ENCODE data around the gene USP36. TPM values are rescaled to one million over a fixed set of nuclear protein-coding genes. Genes with fewer than 3 reads are reported as not detected.

The USP36 gene
- total and polyA plus RNA-seq, 7 donors = 6.7 to 49.3 (median 25.5) TPM

DNA sequence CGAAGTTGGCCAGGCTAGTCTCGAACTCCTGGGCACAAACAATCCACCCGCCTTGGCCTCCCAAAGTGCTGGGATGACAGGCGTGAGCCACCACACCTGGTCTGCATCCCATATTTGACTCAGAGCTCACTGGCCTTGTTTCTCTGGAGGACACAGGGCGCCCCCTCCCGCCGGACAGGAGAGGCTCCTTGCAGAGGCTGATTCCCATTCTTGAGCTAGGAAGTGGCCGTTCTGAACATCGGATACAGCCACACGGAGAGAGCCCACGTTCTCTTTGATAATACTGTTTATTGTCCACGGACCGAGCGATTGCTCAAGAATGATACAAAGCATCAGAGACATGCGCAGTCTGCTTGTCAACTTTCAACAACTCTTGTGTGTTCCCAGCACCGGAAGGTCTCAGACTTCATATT, 12.1 kb upstream of the USP36 start:
- no peaks in the 10 kb centered on the region for H3K9me3 ChIP-seq
- no peak for DNase-seq
- WGBS, 2 donors = 82 to 85% methylated on average over 16 of the region's 16 CpGs
- no peaks in the 10 kb centered on the region for H3K27me3 ChIP-seq
- peaks cover 12 to 60% (median 31%) of the 10 kb centered on the region in 4 donors for H3K36me3 ChIP-seq
- TF ChIP-seq EP300 (IDR thresholded peaks at IDR 0.05) = no peak
- no peak for TF ChIP-seq POLR2AphosphoS5 (IDR thresholded peaks at IDR 0.05)
- no peak for TF ChIP-seq POLR2A (IDR thresholded peaks at IDR 0.05)
- TF ChIP-seq, protein P1, sequence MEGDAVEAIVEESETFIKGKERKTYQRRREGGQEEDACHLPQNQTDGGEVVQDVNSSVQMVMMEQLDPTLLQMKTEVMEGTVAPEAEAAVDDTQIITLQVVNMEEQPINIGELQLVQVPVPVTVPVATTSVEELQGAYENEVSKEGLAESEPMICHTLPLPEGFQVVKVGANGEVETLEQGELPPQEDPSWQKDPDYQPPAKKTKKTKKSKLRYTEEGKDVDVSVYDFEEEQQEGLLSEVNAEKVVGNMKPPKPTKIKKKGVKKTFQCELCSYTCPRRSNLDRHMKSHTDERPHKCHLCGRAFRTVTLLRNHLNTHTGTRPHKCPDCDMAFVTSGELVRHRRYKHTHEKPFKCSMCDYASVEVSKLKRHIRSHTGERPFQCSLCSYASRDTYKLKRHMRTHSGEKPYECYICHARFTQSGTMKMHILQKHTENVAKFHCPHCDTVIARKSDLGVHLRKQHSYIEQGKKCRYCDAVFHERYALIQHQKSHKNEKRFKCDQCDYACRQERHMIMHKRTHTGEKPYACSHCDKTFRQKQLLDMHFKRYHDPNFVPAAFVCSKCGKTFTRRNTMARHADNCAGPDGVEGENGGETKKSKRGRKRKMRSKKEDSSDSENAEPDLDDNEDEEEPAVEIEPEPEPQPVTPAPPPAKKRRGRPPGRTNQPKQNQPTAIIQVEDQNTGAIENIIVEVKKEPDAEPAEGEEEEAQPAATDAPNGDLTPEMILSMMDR (IDR thresholded peaks at IDR 0.05) = no peak
- no peak overlapping the region for H3K4me3 ChIP-seq
- intact Hi-C loops (cut with DNase I) = no loop called here
- no peak overlapping the region for H3K27ac ChIP-seq
- H3K4me1 ChIP-seq = no peaks in the 10 kb centered on the region

DNA sequence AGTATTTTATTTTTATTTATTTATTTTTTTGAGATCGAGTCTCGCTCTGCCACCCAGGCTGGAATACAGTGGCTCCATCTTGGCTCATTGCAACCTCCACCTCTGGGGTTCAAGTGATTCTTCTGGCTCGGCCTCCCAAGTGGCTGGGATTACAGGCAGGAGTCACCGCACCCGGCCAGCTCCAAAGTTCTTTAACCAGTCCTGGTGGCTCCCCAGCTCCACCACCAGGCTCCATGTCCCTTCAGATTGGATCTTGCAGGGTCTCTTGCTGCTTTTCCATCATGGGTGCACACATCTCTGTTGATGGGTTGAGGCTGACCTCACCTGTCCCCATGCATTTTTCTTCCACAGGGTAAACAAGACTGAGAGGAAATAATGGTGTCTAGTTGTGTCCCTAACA, 8.4 kb upstream of the USP36 start:
- H3K9me3 ChIP-seq = no peaks in the 10 kb centered on the region
- TF ChIP-seq POLR2AphosphoS5 (IDR thresholded peaks at IDR 0.05) (no peak), POLR2A (IDR thresholded peaks at IDR 0.05) (no peak), EP300 (IDR thresholded peaks at IDR 0.05) (no peak)
- TF ChIP-seq, protein P1 (IDR thresholded peaks at IDR 0.05) = no peak
- no peak overlapping the region for H3K27ac ChIP-seq
- DNase-seq = no peak
- no peak overlapping the region for H3K4me3 ChIP-seq
- H3K36me3 ChIP-seq = peaks cover 0 to 23% (median 4%) of the 10 kb centered on the region in 4 donors
- 93% methylated on average over 5 of the region's 5 CpGs for WGBS, 2 donors
- H3K27me3 ChIP-seq = no peaks in the 10 kb centered on the region
- H3K4me1 ChIP-seq = no peaks in the 10 kb centered on the region
- intact Hi-C loops (cut with DNase I) = no loop called here

DNA sequence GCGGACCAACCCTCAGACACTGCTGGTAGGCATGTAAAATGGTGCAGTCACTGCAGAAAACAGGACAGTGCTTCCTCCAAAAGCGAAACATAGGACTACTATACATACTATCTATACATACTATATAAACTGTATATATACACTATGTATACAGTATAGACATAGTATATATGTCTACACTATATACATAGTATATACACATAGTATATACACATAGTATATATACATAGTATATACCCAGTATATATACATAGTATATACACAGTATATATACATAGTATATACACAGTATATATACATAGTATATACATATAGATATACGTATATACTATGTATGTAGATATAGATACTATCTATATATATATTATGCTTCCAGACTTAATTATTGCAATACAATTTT, 6.4 kb upstream of the USP36 start:
- no peak overlapping the region for H3K4me3 ChIP-seq
- peaks cover 0 to 5% (median 0%) of the 10 kb centered on the region in 4 donors for H3K36me3 ChIP-seq
- DNase-seq = no peak
- no peak overlapping the region for H3K27ac ChIP-seq
- H3K4me1 ChIP-seq = no peaks in the 10 kb centered on the region
- WGBS, 2 donors = 95 to 98% methylated on average over 3 of the region's 3 CpGs
- no peaks in the 10 kb centered on the region for H3K27me3 ChIP-seq
- intact Hi-C loops (cut with DNase I) = no loop called here
- no peaks in the 10 kb centered on the region for H3K9me3 ChIP-seq
- TF ChIP-seq, protein P1 (IDR thresholded peaks at IDR 0.05) = no peak
- TF ChIP-seq POLR2AphosphoS5 (IDR thresholded peaks at IDR 0.05) (no peak), POLR2A (IDR thresholded peaks at IDR 0.05) (no peak), EP300 (IDR thresholded peaks at IDR 0.05) (no peak)

DNA sequence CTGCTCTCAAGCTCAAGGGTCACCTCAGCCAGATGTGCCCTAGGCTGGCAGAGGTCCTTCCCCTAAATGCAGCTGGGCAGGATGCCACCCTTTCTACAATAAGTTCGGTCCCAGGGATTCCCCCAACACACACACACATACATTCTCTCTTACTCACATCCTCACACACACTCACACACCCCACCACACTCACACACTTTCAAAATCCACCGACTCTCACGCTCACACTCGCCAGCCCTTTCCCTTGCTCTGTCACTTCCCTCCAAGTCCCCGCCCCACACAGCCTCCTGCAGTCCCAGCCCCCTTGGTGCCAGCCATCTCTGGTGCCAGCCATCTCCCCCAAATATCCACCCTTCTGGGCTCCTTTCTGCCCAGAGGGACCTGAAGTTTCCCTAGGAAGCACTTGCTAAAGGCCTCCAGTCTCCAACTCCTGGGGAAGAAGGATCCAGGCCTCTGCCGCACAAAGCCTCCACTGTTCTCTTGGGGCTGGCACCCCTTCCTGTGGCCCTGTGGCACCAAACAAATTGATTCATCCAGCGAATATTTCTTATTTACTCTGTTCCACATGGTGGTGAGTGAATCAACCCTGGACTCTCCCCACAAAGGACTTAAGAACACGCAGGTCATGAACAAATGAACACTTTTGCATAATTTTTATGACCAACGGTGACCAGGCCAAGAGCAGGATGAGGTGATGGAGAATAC, 3.8 kb upstream of the USP36 start:
- H3K27ac ChIP-seq = peak overlapping the region in 1 of 4 donors; percentile 6
- WGBS, 2 donors = 74 to 86% methylated on average over 9 of the region's 9 CpGs
- TF ChIP-seq POLR2AphosphoS5 (IDR thresholded peaks at IDR 0.05) = no peak
- H3K4me3 ChIP-seq = no peak overlapping the region
- no peak for DNase-seq
- H3K4me1 ChIP-seq = peaks cover 0 to 11% (median 7%) of the 10 kb centered on the region in 4 donors
- H3K36me3 ChIP-seq = no peaks in the 10 kb centered on the region
- no peaks in the 10 kb centered on the region for H3K27me3 ChIP-seq
- no peaks in the 10 kb centered on the region for H3K9me3 ChIP-seq
- intact Hi-C loops (cut with DNase I) = no loop called here

DNA sequence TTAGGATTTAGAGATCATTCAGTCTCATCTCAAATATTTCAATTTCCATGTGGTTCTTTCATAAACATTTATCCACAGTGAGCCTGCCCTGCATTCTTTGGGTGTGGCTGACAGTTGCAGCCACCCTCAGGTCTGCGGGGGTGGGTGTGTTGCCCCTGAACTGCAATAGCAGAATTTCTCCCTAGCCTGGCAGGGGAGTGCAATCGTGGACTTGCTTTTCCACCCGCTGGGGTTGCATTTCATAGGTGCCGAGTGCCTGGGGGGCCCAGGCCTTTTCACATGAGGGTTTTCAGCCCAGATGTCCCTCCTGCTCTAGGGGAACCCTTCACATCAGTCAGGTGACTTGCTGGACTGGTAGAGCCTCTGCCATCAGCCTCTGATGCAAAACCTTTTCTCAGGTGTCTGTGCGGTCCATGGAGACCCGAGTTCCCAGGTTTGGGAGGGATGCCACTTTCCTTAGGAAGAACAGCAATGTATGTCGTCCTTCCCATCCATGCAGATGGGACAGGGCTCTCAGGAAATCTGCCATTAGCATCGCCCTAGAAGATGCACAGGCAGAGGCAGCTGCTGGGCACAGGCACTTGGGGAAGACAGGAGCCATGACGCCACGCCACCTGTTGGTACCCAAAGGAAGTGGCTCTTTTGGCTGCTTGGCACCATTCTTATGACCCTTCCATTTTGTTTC, 2.4 kb upstream of the USP36 start:
- TF ChIP-seq EP300 (IDR thresholded peaks at IDR 0.05) = no peak
- TF ChIP-seq, protein P1 (IDR thresholded peaks at IDR 0.05) = peak in 1 of 4 experiments; percentile 16
- no peak for TF ChIP-seq POLR2AphosphoS5 (IDR thresholded peaks at IDR 0.05)
- no peak for TF ChIP-seq POLR2A (IDR thresholded peaks at IDR 0.05)
- 53 to 69% methylated on average over 10 of the region's 10 CpGs for WGBS, 2 donors
- no peak overlapping the region for H3K4me3 ChIP-seq
- H3K9me3 ChIP-seq = no peaks in the 10 kb centered on the region
- no peak for DNase-seq
- no peak overlapping the region for H3K27ac ChIP-seq
- intact Hi-C loops (cut with DNase I) = no loop called here
- H3K27me3 ChIP-seq = no peaks in the 10 kb centered on the region
- H3K4me1 ChIP-seq = peaks cover 0 to 26% (median 20%) of the 10 kb centered on the region in 4 donors
- peaks cover 0 to 2% (median 0%) of the 10 kb centered on the region in 4 donors for H3K36me3 ChIP-seq
